Measurements from ENCODE around the gene TBC1D22A. TPM values are rescaled to one million over a fixed set of nuclear protein-coding genes. Genes with fewer than 3 reads are reported as not detected.

The TBC1D22A gene
- total and polyA plus RNA-seq, 11 donors = 9.4 to 30.7 (median 18.6) TPM

DNA sequence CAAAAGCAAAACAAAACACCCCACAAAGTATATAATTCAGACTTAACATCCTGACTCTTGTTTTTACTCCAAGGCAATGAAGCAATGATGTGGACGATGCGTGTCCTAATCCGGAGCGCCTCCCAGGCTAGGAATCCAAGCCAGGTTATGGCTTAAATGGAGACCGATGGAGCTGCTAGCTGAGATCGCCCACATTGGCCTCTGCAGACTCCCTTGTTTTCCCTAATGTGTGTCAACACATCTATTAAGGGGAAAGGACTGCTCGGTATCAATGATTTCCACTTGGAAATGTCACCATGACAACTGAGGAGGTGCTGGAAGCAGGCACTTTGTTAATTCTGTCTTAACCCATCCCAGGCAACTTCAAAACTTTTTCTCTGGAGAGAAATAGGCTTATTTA is 311.7 kb downstream of the TBC1D22A start:
- no peak overlapping the region for H3K27ac ChIP-seq
- intact Hi-C loops (cut with DNase I) = no loop called here
- H3K4me1 ChIP-seq = no peaks in the 10 kb centered on the region
- peaks cover 0 to 12% (median 0%) of the 10 kb centered on the region in 9 donors for H3K36me3 ChIP-seq
- WGBS, 4 donors = 75 to 93% (median 92%) methylated on average over 7 of the region's 7 CpGs
- ATAC-seq (no peak), DNase-seq (no peak)
- no peaks in the 10 kb centered on the region for H3K27me3 ChIP-seq
- H3K9me3 ChIP-seq = peaks cover 0 to 32% (median 12%) of the 10 kb centered on the region in 12 donors
- H3K4me3 ChIP-seq = no peak overlapping the region
- no peak for TF ChIP-seq POLR2A (IDR thresholded peaks at IDR 0.05)
- TF ChIP-seq, protein P1, sequence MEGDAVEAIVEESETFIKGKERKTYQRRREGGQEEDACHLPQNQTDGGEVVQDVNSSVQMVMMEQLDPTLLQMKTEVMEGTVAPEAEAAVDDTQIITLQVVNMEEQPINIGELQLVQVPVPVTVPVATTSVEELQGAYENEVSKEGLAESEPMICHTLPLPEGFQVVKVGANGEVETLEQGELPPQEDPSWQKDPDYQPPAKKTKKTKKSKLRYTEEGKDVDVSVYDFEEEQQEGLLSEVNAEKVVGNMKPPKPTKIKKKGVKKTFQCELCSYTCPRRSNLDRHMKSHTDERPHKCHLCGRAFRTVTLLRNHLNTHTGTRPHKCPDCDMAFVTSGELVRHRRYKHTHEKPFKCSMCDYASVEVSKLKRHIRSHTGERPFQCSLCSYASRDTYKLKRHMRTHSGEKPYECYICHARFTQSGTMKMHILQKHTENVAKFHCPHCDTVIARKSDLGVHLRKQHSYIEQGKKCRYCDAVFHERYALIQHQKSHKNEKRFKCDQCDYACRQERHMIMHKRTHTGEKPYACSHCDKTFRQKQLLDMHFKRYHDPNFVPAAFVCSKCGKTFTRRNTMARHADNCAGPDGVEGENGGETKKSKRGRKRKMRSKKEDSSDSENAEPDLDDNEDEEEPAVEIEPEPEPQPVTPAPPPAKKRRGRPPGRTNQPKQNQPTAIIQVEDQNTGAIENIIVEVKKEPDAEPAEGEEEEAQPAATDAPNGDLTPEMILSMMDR (IDR thresholded peaks at IDR 0.05) = no peak

DNA sequence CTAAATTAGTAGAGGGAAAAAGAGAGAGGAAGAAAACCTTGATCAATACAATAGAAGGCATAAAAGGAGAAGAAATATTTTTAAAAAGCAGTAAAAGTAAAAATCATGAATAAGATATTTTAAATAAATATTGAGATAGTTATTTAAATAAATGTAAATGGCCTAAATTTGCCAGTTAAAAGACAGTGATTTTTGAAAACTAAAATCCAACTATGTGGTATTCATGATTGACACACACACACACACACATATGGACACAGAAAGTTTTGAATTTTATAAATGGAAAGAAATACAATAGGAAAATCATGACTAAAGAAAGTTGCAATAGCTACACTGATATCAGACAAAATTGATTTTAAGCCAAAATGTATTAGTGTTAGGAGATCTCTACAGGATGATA is 313.1 kb downstream of the TBC1D22A start:
- H3K4me1 ChIP-seq = no peaks in the 10 kb centered on the region
- H3K4me3 ChIP-seq = no peak overlapping the region
- intact Hi-C loops (cut with DNase I) = no loop called here
- H3K9me3 ChIP-seq = peaks cover 0 to 46% (median 15%) of the 10 kb centered on the region in 12 donors
- peaks cover 0 to 12% (median 0%) of the 10 kb centered on the region in 9 donors for H3K36me3 ChIP-seq
- TF ChIP-seq, protein P1 (IDR thresholded peaks at IDR 0.05) = no peak
- no peak for TF ChIP-seq POLR2A (IDR thresholded peaks at IDR 0.05)
- H3K27me3 ChIP-seq = no peaks in the 10 kb centered on the region
- H3K27ac ChIP-seq = no peak overlapping the region
- DNase-seq (no peak), ATAC-seq (no peak)

DNA sequence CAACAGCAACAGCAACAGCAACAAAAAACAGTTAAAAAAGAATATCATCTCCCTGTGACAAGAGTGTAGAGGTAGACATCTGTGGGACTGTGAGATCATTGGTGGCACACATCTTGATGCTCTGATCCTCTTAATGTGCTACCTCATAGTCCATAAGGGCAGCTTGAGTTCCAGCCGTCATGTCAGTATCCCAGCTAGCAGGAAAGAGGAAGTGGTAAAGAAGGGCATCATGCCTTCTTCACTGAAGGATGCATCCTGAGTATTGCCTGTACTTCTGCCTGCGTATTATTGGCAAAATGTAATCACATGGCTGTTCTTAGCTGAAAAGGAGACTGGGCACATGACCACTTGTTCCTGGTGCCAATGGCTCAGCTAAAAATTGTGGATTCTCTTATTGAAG is 314.3 kb downstream of the TBC1D22A start:
- Histone ChIP-seq H3K36me3 (peaks cover 0 to 12% (median 0%) of the 10 kb centered on the region in 9 donors), H3K4me1 (no peaks in the 10 kb centered on the region), H3K4me3 (no peak overlapping the region), H3K9me3 (peaks cover 0 to 46% (median 15%) of the 10 kb centered on the region in 12 donors), H3K27me3 (no peaks in the 10 kb centered on the region), H3K27ac (no peak overlapping the region)
- TF ChIP-seq, protein P1 (IDR thresholded peaks at IDR 0.05) = no peak
- no peak for TF ChIP-seq POLR2A (IDR thresholded peaks at IDR 0.05)
- 89 to 98% (median 94%) methylated on average over 2 of the region's 2 CpGs for WGBS, 4 donors
- DNase-seq = no peak
- ATAC-seq = no peak
- intact Hi-C loops (cut with DNase I) = no loop called here

DNA sequence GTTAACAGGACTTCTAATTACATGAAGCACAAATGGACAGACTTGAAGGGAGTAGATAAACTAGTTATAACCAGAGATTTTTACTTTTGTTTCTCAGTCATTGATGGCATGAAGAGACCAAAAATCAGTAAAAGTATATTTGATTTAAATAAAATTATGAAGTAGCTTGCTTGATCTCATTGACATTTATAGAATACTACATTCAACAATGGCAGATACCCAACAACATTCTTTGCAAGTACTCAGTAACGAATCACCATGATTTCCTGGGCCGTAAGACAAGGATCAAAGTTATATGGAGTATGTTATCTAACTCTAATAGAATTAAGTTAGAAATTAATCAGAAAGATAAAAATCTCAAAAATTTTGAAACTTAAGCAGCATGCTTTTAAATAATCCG is 317.6 kb downstream of the TBC1D22A start:
- H3K4me3 ChIP-seq = no peak overlapping the region
- H3K27ac ChIP-seq = no peak overlapping the region
- no peak for TF ChIP-seq POLR2A (IDR thresholded peaks at IDR 0.05)
- TF ChIP-seq, protein P1 (IDR thresholded peaks at IDR 0.05) = no peak
- no peaks in the 10 kb centered on the region for H3K4me1 ChIP-seq
- DNase-seq = no peak
- peaks cover 0 to 32% (median 13%) of the 10 kb centered on the region in 12 donors for H3K9me3 ChIP-seq
- H3K36me3 ChIP-seq = peaks cover 0 to 3% (median 0%) of the 10 kb centered on the region in 9 donors
- intact Hi-C loops (cut with DNase I) = no loop called here
- 63 to 97% (median 71%) methylated on average over 3 of the region's 3 CpGs for WGBS, 4 donors
- no peak for ATAC-seq
- no peaks in the 10 kb centered on the region for H3K27me3 ChIP-seq

Measured in heart left ventricle (tissue), 16 donors.